H9 (cell line): ENCODE measurements around the gene OR5H15. TPM values are rescaled to one million over a fixed set of nuclear protein-coding genes. Genes with fewer than 3 reads are reported as not detected.

ENCODE experiments used
- DNase-seq: peaks from one replicate; pipeline ENCODE4 v3.0.0-alpha.2; 2017
- H2AFZ ChIP-seq: one replicate; pipeline ENCODE4 v1.6.1; 2013; ENCODE audit warnings: mild to moderate bottlenecking, low read length, control low read depth, moderate library complexity
- H2AK5ac ChIP-seq: 2 replicates; pipeline ENCODE4 v1.6.1; 2013; ENCODE audit warnings: low read length, control low read depth, mixed read lengths; ENCODE audit not compliant: insufficient read length
- H2BK120ac ChIP-seq: one replicate; pipeline ENCODE4 v1.6.1; 2013; ENCODE audit warnings: low read depth, mild to moderate bottlenecking, low read length, control low read depth, inconsistent platforms; ENCODE audit not compliant: poor library complexity, severe bottlenecking
- H2BK12ac ChIP-seq: 2 replicates; pipeline ENCODE4 v1.6.1; 2013; ENCODE audit warnings: low read length, control low read depth, mixed read lengths, low read depth; ENCODE audit not compliant: insufficient read length
- H2BK15ac ChIP-seq: 2 replicates; pipeline ENCODE4 v1.6.1; 2013; ENCODE audit warnings: low read depth, low read length, control low read depth
- H2BK20ac ChIP-seq: one replicate; pipeline ENCODE4 v1.6.1; 2013; ENCODE audit warnings: low read depth, mild to moderate bottlenecking, low read length, control low read depth, inconsistent platforms; ENCODE audit not compliant: poor library complexity, severe bottlenecking
- H2BK5ac ChIP-seq: 2 replicates; pipeline ENCODE4 v1.6.1; 2013; ENCODE audit warnings: low read length, control low read depth, mixed read lengths; ENCODE audit not compliant: insufficient read length
- H3K14ac ChIP-seq: 2 replicates; pipeline ENCODE4 v1.6.1; 2013; ENCODE audit warnings: low read length, control low read depth; ENCODE audit not compliant: insufficient read depth
- H3K18ac ChIP-seq: 2 replicates; pipeline ENCODE4 v1.6.1; 2013; ENCODE audit warnings: low read depth, mild to moderate bottlenecking, mixed read lengths, low read length, control low read depth; ENCODE audit not compliant: insufficient read length
- H3K23ac ChIP-seq: 2 replicates; pipeline ENCODE4 v1.6.1; 2013; ENCODE audit warnings: low read length, control low read depth, mixed read lengths, low read depth; ENCODE audit not compliant: insufficient read length
- H3K23me2 ChIP-seq: 2 replicates; pipeline ENCODE4 v1.6.1; 2013; ENCODE audit warnings: low read depth, mild to moderate bottlenecking, mixed read lengths, low read length, control low read depth; ENCODE audit not compliant: insufficient read length, poor library complexity, severe bottlenecking
- H3K27ac ChIP-seq: 2 replicates; pipeline ENCODE4 v1.5.1; 2013; ENCODE audit warnings: low read length, control low read depth, mixed read lengths, low read depth; ENCODE audit not compliant: insufficient read length
- H3K27me3 ChIP-seq: 2 replicates; pipeline ENCODE4 v1.6.1; 2013; ENCODE audit warnings: low read length, control low read depth, inconsistent platforms; ENCODE audit not compliant: insufficient read depth
- H3K4ac ChIP-seq: 2 replicates; pipeline ENCODE4 v1.6.1; 2013; ENCODE audit warnings: low read depth, mild to moderate bottlenecking, control low read depth, inconsistent platforms, low read length, moderate library complexity
- H3K4me1 ChIP-seq: 2 replicates; pipeline ENCODE4 v1.6.1; 2013; ENCODE audit warnings: low read length, control low read depth, inconsistent platforms; ENCODE audit not compliant: insufficient read depth
- H3K4me2 ChIP-seq: 2 replicates; pipeline ENCODE4 v1.6.1; 2013; ENCODE audit warnings: low read length, control low read depth, mixed read lengths; ENCODE audit not compliant: insufficient read length, insufficient read depth
- H3K56ac ChIP-seq: 2 replicates; pipeline ENCODE4 v1.6.1; 2013; ENCODE audit warnings: low read depth, mild to moderate bottlenecking, mixed read lengths, low read length, control low read depth; ENCODE audit not compliant: insufficient read length
- H3K79me1 ChIP-seq: 2 replicates; pipeline ENCODE4 v1.6.1; 2013; ENCODE audit warnings: low read depth, mild to moderate bottlenecking, moderate library complexity, low read length, control low read depth, inconsistent platforms; ENCODE audit not compliant: insufficient read depth, poor library complexity, severe bottlenecking
- H3K79me2 ChIP-seq: 2 replicates; pipeline ENCODE4 v1.6.1; 2013; ENCODE audit warnings: low read length, control low read depth, inconsistent platforms; ENCODE audit not compliant: insufficient read depth
- H3K9ac ChIP-seq: 2 replicates; pipeline ENCODE4 v1.6.1; 2013; ENCODE audit warnings: low read length, control low read depth, mixed read lengths; ENCODE audit not compliant: insufficient read length; ENCODE audit errors: extremely low read depth
- H3K9me3 ChIP-seq: one replicate; pipeline ENCODE4 v1.6.1; 2013; ENCODE audit warnings: low read depth, low read length, inconsistent platforms; ENCODE audit not compliant: control insufficient read depth
- H3T11ph ChIP-seq: one replicate; pipeline ENCODE4 v1.6.1; 2013; ENCODE audit warnings: mild to moderate bottlenecking, low read length, control low read depth, inconsistent platforms
- H4K20me1 ChIP-seq: one replicate; pipeline ENCODE4 v1.6.1; 2013; ENCODE audit not compliant: control insufficient read depth, insufficient read length, insufficient read depth
- H4K5ac ChIP-seq: 2 replicates; pipeline ENCODE4 v1.6.1; 2013; ENCODE audit warnings: low read depth, mild to moderate bottlenecking, mixed read lengths, low read length, control low read depth; ENCODE audit not compliant: insufficient read length
- H4K8ac ChIP-seq: replicated peaks from 2 replicates; pipeline ENCODE4 v1.6.1; 2013; ENCODE audit warnings: low read length, control low read depth, mixed read lengths, low read depth; ENCODE audit not compliant: insufficient read length
- H4K91ac ChIP-seq: 2 replicates; pipeline ENCODE4 v1.6.1; 2013; ENCODE audit warnings: low read depth, mild to moderate bottlenecking, moderate library complexity, mixed read lengths, low read length, control low read depth; ENCODE audit not compliant: insufficient read length
- H3K27ac Mint-ChIP-seq, 3 experiments: 2 replicates in 2 of 3; 3 replicates in 1 of 3; pipeline ENCODE4 v1.8.0; 2020 to 2021; ENCODE audit warnings: mixed read lengths in 3 of 3, mild to moderate bottlenecking in 1 of 3, moderate library complexity in 1 of 3
- H3K27me3 Mint-ChIP-seq: 2 replicates; pipeline ENCODE4 v1.8.0; 2021; ENCODE audit warnings: low read depth, mild to moderate bottlenecking, moderate library complexity, mixed read lengths
- H3K36me3 Mint-ChIP-seq, 3 experiments: 2 replicates in 2 of 3; 3 replicates in 1 of 3; pipeline ENCODE4 v1.8.0; 2020 to 2021; ENCODE audit warnings: low read depth in 3 of 3, mixed read lengths in 3 of 3; ENCODE audit not compliant: insufficient read depth in 1 of 3
- H3K4me1 Mint-ChIP-seq, 2 experiments: 2 replicates each; pipeline ENCODE4 v1.8.0; 2020; ENCODE audit warnings: mixed read lengths in 2 of 2
- H3K4me3 Mint-ChIP-seq, 2 experiments: 2 replicates in 1 of 2; 3 replicates in 1 of 2; pipeline ENCODE4 v1.8.0; 2020 to 2021; ENCODE audit warnings: mild to moderate bottlenecking in 2 of 2, mixed read lengths in 2 of 2, moderate library complexity in 1 of 2
- H3K9me3 Mint-ChIP-seq, 2 experiments: 2 replicates in 1 of 2; 3 replicates in 1 of 2; pipeline ENCODE4 v1.8.0; 2020; ENCODE audit warnings: mild to moderate bottlenecking in 2 of 2, mixed read lengths in 2 of 2, moderate library complexity in 1 of 2
- CTCF ChIP-seq: fragments of 200-600 bp; sonication (generic); conservative IDR thresholded peaks from 3 replicates; pipeline ENCODE4 v1.8.0; 2021; ENCODE audit warnings: antibody characterized with exemption, mild to moderate bottlenecking
- total RNA-seq: library from RNA; stranded (reverse); gene quantifications from 2 replicates; pipeline ENCODE4 v1.2.1, GENCODE V29; 2021

OR5H15 gene
- total RNA-seq, 1 experiment from 2014 or later = not detected

DNA sequence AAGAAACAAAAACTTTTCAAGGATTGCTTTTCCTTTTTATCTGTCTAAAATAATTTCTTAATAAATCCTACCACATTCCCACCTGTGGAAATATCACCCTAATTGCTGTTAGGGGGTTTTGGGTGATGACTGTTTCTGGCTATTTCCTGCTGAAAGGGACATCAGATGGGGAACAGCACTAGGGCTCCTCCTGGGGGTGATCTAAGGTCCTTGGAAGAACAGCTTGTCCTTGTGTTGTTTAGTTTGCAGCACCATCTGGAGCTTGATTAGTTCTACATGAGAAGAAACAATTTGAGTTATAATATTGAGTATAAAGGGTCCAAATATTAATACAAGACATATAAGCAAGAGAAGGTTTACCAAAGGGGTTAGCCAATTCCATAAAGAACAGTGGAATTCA lies 18.7 kb downstream of the OR5H15 start:
- peaks cover 0 to 6% (median 0%) of the 10 kb centered on the region in 3 experiments; a peak in 4 of 7 replicates for H3K36me3 Mint-ChIP-seq
- no peaks in the 10 kb centered on the region for H3K9me3 ChIP-seq
- H3K9ac ChIP-seq = no peak overlapping the region
- H2BK15ac ChIP-seq = no peak overlapping the region
- H3K23ac ChIP-seq = no peak overlapping the region
- DNase-seq = peak; percentile 33
- H4K91ac ChIP-seq = no peak overlapping the region
- no peak overlapping the region for H3K4me2 ChIP-seq
- no peak overlapping the region for H2BK120ac ChIP-seq
- no peak overlapping the region for H2AFZ ChIP-seq
- peak; percentile 63 for TF ChIP-seq CTCF
- H4K8ac ChIP-seq = no peak overlapping the region
- peaks cover 27 to 46% of the 10 kb centered on the region in 2 experiments for H3K4me1 Mint-ChIP-seq
- H3K27ac Mint-ChIP-seq = no peak overlapping the region
- peaks cover 3% of the 10 kb centered on the region; the same call in 1 of the 2 replicates for H3K4me1 ChIP-seq
- no peak overlapping the region for H2BK12ac ChIP-seq
- no peaks in the 10 kb centered on the region for H3K27me3 ChIP-seq
- H3K14ac ChIP-seq = no peak overlapping the region
- H4K5ac ChIP-seq = no peak overlapping the region
- no peaks in the 10 kb centered on the region for H3K27me3 Mint-ChIP-seq
- H3K4me3 Mint-ChIP-seq = no peak overlapping the region
- H2BK5ac ChIP-seq = no peak overlapping the region
- H4K20me1 ChIP-seq = no peaks in the 10 kb centered on the region
- no peaks in the 10 kb centered on the region for H3K23me2 ChIP-seq
- no peak overlapping the region for H3K56ac ChIP-seq
- peaks cover 0 to 3% of the 10 kb centered on the region in 2 experiments; a peak in 1 of 5 replicates for H3K9me3 Mint-ChIP-seq
- H3K18ac ChIP-seq = no peak overlapping the region
- H3K79me2 ChIP-seq = no peaks in the 10 kb centered on the region
- no peak overlapping the region for H3T11ph ChIP-seq
- H2BK20ac ChIP-seq = no peak overlapping the region
- no peaks in the 10 kb centered on the region for H3K79me1 ChIP-seq
- H3K27ac ChIP-seq = no peak overlapping the region
- H3K4ac ChIP-seq = no peak overlapping the region
- H2AK5ac ChIP-seq = no peak overlapping the region
